ENCODE measurements around the gene JPH2.

The JPH2 gene

GRCh38 chr20:44095831-44096230 lies 91.2 kb downstream of the JPH2 start:
- Histone ChIP-seq H3K79me2 (ENCODE audit: low read length) (no peaks in the 10 kb centered on the region), H2AFZ (ENCODE audit: low read depth, low read length) (no peak overlapping the region), H3K27ac (ENCODE audit: low read length) (no peak overlapping the region), H3K9me3 (ENCODE audit: insufficient read depth, low read length) (no peaks in the 10 kb centered on the region), H3K9ac (ENCODE audit: low read length) (no peak overlapping the region), H3K4me3 (ENCODE audit: low read length) (no peak overlapping the region), H3K36me3 (replicated peaks; ENCODE audit: low read depth, low read length) (no peaks in the 10 kb centered on the region), H3K4me1 (ENCODE audit: low read length) (peaks cover 5% of the 10 kb centered on the region), H4K20me1 (ENCODE audit: insufficient read depth, low read length) (no peaks in the 10 kb centered on the region), H3K27me3 (ENCODE audit: low read depth, low read length) (peaks cover 11% of the 10 kb centered on the region), H3K4me2 (ENCODE audit: low read length) (no peak overlapping the region)
- TF ChIP-seq, protein P1, sequence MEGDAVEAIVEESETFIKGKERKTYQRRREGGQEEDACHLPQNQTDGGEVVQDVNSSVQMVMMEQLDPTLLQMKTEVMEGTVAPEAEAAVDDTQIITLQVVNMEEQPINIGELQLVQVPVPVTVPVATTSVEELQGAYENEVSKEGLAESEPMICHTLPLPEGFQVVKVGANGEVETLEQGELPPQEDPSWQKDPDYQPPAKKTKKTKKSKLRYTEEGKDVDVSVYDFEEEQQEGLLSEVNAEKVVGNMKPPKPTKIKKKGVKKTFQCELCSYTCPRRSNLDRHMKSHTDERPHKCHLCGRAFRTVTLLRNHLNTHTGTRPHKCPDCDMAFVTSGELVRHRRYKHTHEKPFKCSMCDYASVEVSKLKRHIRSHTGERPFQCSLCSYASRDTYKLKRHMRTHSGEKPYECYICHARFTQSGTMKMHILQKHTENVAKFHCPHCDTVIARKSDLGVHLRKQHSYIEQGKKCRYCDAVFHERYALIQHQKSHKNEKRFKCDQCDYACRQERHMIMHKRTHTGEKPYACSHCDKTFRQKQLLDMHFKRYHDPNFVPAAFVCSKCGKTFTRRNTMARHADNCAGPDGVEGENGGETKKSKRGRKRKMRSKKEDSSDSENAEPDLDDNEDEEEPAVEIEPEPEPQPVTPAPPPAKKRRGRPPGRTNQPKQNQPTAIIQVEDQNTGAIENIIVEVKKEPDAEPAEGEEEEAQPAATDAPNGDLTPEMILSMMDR (IDR thresholded peaks at IDR 0.05; ENCODE audit: low read depth, low read length) = no peak

DNA sequence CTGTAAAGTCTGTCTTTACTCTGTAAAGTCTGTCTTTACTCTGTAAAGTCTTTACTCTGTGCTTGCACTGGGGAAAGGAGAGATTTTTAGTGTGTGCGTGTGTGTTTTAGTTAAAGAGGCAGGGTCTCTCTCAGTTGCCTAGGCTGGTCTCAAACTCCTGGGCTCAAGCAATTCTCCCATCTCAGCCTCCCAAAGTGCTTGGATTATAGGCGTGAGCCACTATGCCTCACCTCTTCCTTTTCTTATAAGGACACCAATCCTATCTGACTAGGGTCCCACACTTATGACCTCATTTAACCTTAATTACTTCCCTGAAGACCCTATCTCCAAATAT lies 93.8 kb downstream of the JPH2 start:
- Histone ChIP-seq H3K9ac (ENCODE audit: low read length) (no peak overlapping the region), H3K4me3 (ENCODE audit: low read length) (no peak overlapping the region), H3K4me1 (ENCODE audit: low read length) (peaks cover 17% of the 10 kb centered on the region), H2AFZ (ENCODE audit: low read depth, low read length) (no peak overlapping the region), H3K9me3 (ENCODE audit: insufficient read depth, low read length) (no peaks in the 10 kb centered on the region), H3K36me3 (replicated peaks; ENCODE audit: low read depth, low read length) (no peaks in the 10 kb centered on the region), H3K79me2 (ENCODE audit: low read length) (no peaks in the 10 kb centered on the region), H4K20me1 (ENCODE audit: insufficient read depth, low read length) (no peaks in the 10 kb centered on the region), H3K27ac (ENCODE audit: low read length) (no peak overlapping the region), H3K4me2 (ENCODE audit: low read length) (no peak overlapping the region), H3K27me3 (ENCODE audit: low read depth, low read length) (no peaks in the 10 kb centered on the region)
- TF ChIP-seq EZH2phosphoT487 (IDR thresholded peaks at IDR 0.05; ENCODE audit: low read depth) = no peak
- TF ChIP-seq, protein P1 (IDR thresholded peaks at IDR 0.05; ENCODE audit: low read depth, low read length) = no peak

GRCh38 chr20:44092551-44093248 lies 94.3 kb downstream of the JPH2 start:
- peak overlapping the region; percentile 87 for H2AFZ ChIP-seq (ENCODE audit: low read depth, low read length)
- no peak overlapping the region for H3K9ac ChIP-seq (ENCODE audit: low read length)
- H3K9me3 ChIP-seq (ENCODE audit: insufficient read depth, low read length) = no peaks in the 10 kb centered on the region
- no peaks in the 10 kb centered on the region for H3K79me2 ChIP-seq (ENCODE audit: low read length)
- H3K4me1 ChIP-seq (ENCODE audit: low read length) = peaks cover 17% of the 10 kb centered on the region
- H3K4me2 ChIP-seq (ENCODE audit: low read length) = peak overlapping the region; percentile 54
- no peak overlapping the region for H3K27ac ChIP-seq (ENCODE audit: low read length)
- no peaks in the 10 kb centered on the region for H3K36me3 ChIP-seq (replicated peaks; ENCODE audit: low read depth, low read length)
- H3K4me3 ChIP-seq (ENCODE audit: low read length) = peak overlapping the region; percentile 29
- TF ChIP-seq EZH2phosphoT487 (IDR thresholded peaks at IDR 0.05; ENCODE audit: low read depth) = no peak
- TF ChIP-seq, protein P1 (IDR thresholded peaks at IDR 0.05; ENCODE audit: low read depth, low read length) = peak; percentile 96
- H4K20me1 ChIP-seq (ENCODE audit: insufficient read depth, low read length) = no peaks in the 10 kb centered on the region
- H3K27me3 ChIP-seq (ENCODE audit: low read depth, low read length) = no peaks in the 10 kb centered on the region

DNA sequence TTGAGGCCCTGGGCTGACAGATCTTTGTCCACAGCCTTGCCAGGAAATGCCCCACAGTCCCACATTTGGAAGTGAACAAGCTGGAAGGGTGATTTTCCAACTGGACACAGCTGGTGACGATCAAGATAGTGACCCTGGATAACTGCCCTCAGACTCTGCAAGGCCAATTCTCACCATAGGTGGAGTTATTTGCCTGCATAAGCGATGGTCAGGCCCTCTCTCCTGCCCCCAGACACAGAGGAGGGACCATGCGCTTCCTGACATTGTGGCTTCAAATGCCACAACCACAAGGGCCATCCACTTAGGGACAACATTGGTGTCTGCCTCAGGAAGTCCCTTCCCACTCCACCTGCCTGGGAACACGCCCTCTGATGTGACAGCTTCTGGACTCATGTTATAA lies 96.0 kb downstream of the JPH2 start:
- H3K9ac ChIP-seq (ENCODE audit: low read length) = no peak overlapping the region
- H4K20me1 ChIP-seq (ENCODE audit: insufficient read depth, low read length) = no peaks in the 10 kb centered on the region
- no peaks in the 10 kb centered on the region for H3K36me3 ChIP-seq (replicated peaks; ENCODE audit: low read depth, low read length)
- H3K27ac ChIP-seq (ENCODE audit: low read length) = no peak overlapping the region
- H3K9me3 ChIP-seq (ENCODE audit: insufficient read depth, low read length) = no peaks in the 10 kb centered on the region
- no peak for TF ChIP-seq EZH2phosphoT487 (IDR thresholded peaks at IDR 0.05; ENCODE audit: low read depth)
- TF ChIP-seq, protein P1 (IDR thresholded peaks at IDR 0.05; ENCODE audit: low read depth, low read length) = no peak
- H3K27me3 ChIP-seq (ENCODE audit: low read depth, low read length) = no peaks in the 10 kb centered on the region
- H3K4me2 ChIP-seq (ENCODE audit: low read length) = no peak overlapping the region
- H3K79me2 ChIP-seq (ENCODE audit: low read length) = no peaks in the 10 kb centered on the region
- no peak overlapping the region for H2AFZ ChIP-seq (ENCODE audit: low read depth, low read length)
- peaks cover 17% of the 10 kb centered on the region for H3K4me1 ChIP-seq (ENCODE audit: low read length)
- H3K4me3 ChIP-seq (ENCODE audit: low read length) = no peak overlapping the region

All from OCI-LY3 (cell line).